Stimulated activated CD4-positive, alpha-beta T cell treated with anti-CD3 and anti-CD28 coated beads, Interleukin-12 subunit alpha, Interleukin-12 subunit beta, amount 100 ng/mL, for 48 hours (primary cell): Measurements from ENCODE around the gene MC1R.
"Not testable (repeated sequence)": the region's sequence is repeated elsewhere in the genome, so short reads cannot be mapped to it uniquely, and the experiment has no call there.

Experiments
- DNase-seq, 3 donors: peaks; one replicate each; pipeline ENCODE4 v3.0.0-alpha.2; 2020; ENCODE audit warnings: low read depth in 2 of 3, low spot score in 1 of 3

Gene MC1R

DNA sequence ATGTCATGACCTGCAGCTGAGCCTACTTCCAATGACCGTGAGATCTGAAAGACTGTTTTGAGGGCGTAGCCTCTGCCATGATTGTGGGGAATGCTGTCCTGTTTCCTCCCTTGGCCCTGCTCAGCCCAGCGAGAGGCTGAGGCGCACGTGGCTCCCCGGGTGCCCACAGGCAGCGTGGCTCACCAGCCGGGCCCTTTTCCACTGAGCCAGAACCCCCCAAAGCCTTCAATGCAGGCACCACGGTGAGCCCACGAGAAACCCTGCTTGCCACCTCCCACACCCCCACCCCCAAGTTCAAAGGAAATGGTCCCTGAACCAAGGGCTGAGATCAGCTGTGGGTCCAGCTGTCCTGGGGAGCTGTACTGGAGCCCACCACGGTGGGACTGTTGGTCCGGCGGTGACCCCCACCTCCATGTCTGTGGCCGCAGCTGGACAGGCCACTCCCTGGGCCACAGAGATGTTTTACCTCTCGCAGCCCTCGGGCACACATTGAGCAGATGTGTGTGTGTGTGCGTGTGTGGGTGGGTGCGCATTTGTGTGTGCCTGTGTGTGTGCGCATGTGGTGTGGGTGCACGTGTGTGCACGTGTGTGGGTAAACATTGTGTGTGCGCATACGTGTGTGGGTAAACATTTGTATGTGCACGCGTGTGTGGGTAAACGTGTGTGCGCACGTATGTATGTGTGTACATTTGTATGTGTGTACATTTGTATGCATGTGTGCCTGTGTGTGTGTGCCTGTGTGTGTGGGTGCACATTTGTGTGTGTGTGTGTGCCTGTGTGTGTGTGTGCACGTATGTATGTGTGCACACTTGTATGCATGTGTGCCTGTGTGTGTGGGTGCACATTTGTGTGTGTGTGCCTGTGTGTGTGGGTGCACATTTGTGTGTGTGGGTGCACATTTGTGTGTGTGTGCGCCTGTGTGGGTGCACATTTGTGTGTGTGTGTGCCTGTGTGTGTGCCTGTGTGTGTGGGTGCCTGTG lies 5.0 kb upstream of the MC1R start:
- DNase-seq: no peak

DNA sequence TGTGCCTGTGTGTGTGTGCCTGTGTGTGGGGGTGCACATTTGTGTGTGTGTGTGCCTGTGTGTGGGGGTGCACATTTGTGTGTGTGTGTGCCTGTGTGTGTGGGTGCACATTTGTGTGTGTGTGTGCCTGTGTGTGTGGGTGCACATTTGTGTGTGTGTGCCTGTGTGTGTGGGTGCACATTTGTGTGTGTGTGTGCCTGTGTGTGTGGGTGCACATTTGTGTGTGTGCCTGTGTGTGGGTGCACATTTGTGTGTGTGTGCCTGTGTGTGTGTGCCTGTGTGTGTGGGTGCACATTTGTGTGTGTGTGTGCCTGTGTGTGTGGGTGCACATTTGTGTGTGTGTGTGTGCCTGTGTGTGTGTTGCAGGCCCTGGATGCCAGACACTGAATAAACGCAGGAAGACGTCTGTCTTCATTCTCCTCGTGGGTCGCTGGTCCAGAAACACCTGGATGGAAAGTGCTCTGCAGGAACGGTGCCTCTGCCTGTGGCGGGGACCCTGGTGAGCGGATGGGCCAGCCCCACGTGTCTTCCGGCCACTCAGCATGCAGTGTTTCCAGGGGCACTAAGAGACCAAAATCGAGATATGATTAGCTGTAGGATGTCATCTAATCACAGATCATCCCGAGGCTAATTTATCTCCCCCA lies 3.9 kb upstream of the MC1R start:
- not testable (repeated sequence) for DNase-seq

DNA sequence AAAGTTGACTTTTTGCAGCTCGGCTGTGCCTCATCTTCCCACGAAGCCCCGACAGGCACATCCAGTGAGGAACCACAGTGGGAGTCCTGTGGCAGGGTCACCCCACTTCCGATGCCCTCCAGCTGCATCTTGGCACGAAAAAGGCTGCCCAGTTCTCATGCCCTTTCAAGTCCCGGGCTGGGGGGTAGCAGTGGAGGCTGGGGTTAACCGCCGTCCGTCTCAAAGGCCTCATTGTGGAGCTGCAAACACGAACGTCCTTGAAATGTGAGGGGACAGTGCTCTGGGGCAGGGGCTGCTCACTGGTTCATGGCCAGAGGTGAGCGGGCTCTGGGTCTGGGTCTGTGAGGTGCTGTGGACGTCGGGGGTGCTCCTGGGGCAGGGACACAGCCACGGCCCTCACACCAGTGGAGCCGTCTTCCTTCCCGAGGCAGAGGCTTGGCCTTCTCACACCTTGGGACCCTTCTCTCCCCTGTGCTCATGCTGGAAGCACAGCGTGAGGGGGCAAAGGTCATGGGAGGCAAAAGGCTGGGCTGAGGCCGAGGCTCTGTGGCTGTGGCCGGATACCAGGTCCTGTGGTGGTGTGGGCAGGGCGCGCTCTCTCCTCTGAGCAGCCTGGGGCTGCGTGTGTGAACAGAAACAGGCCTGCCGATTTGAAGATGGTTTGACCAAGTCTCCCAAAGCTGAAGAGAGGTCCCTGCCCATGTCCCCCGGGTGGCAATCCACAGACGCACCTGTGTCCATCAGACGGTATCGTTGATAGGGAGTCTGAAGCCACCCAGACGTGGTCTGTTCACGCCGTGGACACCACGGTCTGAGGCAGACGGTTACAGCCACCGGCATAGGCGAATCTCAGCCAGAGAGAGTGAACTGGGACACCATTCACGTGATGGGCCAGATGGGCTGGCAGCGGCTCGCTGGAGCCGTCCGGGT lies 3.1 kb upstream of the MC1R start:
- no peak for DNase-seq

DNA sequence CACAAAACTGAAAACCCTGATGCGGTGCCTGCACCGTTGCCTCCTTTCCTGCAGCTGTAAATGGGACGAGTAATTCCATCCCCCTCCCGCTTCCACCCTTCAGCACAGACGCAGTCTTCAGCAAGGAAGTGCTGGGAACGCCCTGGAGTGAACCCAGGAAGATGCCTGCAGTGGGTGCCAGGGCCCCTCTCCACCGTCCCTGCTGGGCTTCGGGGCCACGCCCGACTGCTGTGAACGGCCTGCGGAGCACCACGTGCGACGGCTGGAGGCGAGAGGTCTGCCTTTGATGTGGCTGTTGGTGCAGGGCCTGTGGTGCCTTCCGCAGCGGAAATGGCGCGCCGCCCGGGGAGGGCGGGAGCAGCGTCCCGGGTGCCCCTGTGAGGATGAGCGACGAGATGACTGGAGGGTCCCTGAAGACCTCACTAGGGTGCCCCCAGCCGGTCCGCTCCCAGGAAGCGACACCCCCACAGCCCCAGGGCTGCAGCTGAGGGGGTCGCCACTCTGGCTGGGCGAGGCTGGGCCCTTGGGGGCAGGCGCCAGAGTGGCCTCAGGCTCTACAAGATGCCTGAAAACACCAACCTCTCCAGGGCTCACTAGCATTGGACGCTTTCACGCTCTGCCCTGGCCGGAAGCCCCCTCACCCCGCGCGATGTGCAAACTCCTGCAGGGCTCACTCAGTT lies 749 bp upstream of the MC1R start:
- DNase-seq: peak; percentile 52 to 75 (median 65)

DNA sequence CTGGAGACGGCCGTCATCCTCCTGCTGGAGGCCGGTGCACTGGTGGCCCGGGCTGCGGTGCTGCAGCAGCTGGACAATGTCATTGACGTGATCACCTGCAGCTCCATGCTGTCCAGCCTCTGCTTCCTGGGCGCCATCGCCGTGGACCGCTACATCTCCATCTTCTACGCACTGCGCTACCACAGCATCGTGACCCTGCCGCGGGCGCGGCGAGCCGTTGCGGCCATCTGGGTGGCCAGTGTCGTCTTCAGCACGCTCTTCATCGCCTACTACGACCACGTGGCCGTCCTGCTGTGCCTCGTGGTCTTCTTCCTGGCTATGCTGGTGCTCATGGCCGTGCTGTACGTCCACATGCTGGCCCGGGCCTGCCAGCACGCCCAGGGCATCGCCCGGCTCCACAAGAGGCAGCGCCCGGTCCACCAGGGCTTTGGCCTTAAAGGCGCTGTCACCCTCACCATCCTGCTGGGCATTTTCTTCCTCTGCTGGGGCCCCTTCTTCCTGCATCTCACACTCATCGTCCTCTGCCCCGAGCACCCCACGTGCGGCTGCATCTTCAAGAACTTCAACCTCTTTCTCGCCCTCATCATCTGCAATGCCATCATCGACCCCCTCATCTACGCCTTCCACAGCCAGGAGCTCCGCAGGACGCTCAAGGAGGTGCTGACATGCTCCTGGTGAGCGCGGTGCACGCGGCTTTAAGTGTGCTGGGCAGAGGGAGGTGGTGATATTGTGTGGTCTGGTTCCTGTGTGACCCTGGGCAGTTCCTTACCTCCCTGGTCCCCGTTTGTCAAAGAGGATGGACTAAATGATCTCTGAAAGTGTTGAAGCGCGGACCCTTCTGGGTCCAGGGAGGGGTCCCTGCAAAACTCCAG lies 1.1 kb downstream of the MC1R start:
- DNase-seq: no peak

DNA sequence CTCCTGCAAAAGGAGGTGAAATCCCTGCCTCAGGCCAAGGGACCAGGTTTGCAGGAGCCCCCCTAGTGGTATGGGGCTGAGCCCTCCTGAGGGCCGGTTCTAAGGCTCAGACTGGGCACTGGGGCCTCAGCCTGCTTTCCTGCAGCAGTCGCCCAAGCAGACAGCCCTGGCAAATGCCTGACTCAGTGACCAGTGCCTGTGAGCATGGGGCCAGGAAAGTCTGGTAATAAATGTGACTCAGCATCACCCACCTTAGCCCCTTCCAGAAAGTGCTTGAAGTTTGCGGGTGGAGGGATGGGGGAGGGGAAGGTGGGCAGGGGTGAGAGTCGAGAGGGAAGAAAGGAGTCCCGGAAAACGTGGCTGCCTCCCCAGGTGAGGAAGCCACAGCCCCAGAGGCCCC lies 2.1 kb downstream of the MC1R start:
- no peak for DNase-seq

DNA sequence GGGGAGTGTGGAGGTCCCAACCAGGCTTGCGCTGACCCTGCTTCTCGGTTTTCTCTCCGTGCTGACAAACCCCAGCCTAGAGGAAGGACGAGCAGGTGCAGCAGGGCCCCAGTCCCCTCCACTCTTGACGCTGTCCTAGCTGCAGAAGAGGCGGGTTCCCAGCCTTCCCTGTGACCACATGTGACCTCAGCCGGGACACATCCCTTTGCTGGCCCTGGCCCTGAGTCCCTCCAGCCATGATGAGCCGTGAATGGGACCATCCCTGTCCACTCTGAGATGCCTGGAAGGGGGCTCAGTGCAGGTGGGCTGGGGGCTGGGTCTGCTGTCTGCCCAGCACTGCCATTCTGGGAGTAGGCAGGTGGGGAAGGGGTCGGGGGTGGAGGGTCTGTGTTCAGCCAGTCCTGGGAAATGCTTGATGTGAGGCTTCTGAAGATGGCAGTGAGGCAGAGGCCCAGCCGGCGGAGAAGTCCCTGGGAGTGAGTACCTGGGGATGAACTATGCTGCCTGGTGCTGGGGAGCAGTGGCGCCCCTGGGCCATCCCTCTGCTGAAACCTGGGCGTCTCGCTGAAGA lies 2.6 kb downstream of the MC1R start:
- no peak for DNase-seq

DNA sequence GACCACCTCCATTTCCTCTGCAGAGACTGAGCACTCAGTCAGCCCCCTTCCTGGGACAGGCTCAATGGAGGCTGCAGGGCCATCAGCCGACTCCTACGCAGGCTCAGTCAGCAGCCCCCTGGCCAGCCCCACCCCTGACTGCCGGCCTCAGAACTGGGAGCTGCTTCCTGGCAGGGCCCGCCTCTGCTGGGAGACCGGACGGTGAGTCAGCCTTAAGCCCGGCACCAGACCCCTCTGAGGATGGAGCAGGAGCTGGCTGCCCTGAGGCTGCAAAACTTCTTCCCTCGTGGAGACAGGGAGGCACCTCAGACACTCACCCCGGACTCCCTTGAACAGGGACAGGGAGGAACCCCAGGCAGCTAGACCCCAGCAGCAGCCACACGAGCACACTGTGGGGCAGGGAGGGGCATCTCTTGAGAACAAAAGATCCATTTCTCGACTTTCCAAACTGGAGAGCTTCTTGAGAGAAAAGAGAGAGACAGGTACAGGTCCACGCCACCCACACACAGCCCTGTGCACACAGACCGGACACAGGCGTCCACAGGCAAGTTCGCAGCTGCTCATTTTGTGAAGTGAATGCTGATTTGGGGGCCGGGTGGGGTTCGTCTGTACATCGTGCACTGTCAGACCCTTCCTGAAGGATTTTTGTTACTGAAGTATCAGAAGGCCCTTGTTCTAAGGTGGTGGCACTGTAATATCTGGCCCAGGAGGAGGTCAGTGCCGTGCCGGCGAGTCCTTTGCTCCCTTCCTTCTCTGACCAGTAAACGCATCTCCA lies 3.2 kb downstream of the MC1R start:
- no peak for DNase-seq

DNA sequence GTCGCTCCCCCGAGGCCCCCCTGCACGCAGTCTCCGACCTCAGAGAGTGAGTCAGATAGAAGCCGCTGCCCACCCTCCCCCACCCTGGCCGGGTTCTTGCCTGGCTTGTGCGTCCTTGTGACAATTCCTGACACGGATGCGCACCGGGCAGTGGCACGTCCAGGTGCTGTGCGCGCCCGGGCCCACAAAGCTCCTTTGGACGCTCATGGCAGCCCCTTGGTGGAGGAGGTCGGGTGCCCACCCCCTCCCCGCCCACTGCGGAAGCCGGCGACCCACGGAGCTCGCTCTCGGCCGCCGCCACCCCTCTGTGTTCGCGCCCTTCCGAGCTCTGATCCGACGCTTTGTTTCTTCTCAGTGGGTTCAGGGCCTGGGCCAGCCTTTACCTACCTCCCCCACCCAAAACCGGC lies 3.8 kb downstream of the MC1R start:
- DNase-seq: no peak

DNA sequence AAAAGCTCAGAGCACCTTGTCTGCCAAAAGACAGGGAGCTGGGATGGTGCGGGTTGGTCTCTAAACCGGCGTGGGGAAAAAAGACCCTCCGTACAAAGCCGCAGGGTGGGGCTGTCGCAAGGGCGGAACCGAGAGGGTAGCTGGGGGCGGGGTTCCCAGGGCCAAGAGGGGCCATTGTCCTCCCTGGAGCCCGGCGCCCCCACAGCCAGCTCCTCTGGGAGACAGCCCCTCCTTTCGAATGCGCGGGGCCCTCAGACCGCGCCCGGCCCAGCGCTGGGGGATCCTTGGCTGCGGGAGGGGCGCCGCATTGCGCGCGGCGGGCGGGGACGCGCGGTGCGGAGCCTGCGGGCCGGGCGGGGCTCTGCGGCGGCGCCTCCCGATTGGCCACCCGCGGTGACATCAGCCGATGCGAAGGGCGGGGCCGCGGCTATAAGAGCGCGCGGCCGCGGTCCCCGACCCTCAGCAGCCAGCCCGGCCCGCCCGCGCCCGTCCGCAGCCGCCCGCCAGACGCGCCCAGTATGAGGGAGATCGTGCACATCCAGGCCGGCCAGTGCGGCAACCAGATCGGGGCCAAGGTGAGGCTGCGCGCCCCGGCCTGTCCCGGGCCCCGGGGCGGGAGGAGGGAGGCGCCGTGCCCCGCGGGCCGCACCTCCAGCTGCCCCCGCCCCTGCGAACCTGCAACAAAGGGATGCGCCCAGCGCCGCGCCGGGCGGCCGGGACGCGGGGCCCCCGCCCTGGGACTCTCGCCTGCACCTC lies 4.4 kb downstream of the MC1R start, which contains the start of gene TUBB3:
TUBB3 (plus strand) TSS at position 459 of the 756 bp plus-strand sequence; CDS start at position 519, 60 bp downstream.
- DNase-seq: no peak

DNA sequence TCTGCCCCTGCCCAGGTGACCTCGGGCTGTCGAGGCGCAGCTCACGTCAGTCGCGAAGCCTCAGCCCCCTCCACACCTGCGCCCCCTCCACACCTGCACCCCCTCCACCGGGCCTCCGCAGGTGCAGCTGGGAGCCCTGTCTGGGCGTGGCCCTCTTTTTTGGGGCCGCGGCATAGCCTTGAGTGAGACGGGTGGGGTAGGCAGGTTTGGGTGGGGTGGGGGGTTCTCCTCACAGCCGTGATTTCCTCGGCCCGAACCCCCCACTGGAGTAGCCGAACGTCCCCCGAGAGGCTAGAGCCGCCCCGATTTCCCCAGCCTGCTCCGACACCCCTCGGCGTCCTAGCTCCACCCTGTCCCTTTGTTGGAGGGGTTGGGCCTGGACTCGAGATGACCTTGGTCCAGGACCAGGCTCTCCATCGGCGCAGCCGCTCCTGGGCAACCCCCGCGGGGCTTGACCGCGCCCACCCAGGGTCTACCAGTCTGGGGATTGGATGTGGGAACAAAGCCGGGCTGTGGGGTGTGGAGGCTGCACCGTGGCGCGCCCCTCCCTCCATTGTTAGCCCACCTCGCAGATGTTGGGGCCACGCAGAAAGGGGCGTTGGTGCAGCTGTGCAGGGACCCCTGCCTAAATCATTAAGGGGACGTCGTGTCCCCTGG lies 5.1 kb downstream of the MC1R start:
- DNase-seq: no peak

DNA sequence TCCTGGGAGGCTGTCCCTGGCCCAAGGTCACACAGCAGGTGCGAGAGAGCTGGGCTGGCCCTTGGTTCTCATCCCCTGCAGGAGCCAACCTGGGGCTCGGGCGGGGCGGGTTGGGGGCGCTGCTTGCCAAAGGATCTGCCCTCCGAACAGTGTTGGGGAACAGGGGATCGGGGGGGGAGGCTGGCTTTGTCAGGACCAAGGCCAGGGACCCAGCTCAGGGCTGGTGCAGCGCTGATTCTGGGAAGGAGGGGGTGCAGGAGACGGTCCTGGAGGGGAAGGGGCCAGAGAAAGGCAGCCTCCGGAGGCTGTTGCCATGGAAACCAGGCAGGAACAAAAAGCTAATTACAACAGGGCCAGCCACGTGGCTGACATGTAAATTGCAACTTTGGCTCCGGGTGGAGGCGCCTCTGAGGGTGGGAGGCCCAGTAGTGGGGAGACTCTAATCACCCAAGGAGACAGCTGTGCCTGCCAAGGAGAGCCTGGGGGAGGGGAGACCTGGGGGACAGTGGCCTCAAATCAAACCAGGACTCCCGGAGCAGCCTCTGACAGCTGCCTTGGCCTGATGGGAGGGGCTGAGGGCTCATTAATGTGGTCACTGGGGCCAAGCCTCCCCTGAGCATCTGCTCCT lies 5.7 kb downstream of the MC1R start:
- DNase-seq: no peak

DNA sequence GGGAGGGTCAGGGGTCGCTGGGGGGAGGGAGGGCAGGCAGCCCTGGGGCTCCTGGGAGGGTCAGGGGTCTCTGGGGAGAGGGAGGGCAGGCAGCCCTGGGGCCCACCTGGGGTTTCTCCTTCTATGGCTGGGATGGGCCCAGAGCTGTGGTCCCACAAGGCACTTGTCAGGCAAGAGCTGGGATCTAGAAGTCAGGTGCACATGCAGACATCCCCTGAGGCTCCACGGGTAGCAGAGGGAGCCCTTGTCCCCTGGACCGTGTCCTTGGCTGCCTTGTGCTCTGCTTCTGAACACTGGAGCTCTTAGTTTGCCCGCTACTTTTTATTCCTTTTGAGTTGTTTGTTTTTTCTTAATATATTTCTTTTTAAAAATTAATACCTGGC lies 6.3 kb downstream of the MC1R start:
- DNase-seq: no peak

DNA sequence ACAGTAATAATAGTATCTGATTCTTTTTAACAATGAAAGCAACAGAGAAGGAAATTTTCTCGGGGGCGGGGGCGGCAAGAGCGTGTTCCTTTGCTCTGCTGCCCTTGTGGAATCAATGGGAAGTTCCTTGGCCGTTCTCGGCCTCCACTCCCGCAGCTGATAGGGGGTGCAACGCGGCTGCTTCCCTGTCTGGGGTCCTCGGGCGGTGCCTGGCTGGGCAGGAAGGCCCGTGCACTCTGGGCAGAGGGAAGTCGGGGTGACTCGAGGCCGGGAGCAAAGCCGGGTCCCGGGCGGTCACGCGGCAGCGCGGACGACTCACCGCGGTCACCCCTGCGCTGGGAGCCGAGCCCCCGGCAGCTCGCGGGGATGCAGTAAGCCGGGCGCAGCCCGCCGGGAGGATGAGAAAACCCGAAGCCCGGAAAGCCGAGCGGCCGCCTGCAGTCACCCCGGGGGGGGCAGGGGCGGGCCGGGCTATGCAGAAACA lies 7.0 kb downstream of the MC1R start:
- DNase-seq: no peak

DNA sequence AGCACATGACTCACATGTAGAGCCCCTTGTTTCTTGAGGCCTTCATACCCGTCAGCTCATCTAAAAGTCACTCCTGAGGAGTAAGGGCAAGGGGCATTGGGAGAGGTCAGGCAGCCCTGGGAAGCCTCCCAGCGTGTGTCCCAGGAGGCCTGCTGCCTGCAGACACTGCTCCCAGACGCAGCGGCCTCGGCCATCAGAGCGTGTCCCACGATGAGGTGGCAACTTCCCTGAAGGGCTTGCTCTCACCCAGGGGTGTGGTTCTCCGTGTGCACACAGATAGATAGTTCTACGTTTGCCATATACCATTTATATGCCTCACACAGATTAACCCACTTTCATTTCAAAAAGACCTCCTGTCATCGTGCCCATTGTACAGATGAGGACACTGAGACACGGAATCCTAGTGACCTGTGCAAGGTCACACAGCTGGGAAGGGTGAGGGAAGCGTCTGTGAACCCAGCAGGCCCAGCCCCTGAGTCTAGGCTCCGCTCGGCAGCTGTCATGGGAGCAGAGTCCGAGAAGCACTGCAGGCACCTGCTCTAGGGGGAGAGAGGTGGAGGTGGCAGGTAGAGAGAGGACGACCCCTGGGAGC lies 12.7 kb downstream of the MC1R start:
- no peak for DNase-seq

DNA sequence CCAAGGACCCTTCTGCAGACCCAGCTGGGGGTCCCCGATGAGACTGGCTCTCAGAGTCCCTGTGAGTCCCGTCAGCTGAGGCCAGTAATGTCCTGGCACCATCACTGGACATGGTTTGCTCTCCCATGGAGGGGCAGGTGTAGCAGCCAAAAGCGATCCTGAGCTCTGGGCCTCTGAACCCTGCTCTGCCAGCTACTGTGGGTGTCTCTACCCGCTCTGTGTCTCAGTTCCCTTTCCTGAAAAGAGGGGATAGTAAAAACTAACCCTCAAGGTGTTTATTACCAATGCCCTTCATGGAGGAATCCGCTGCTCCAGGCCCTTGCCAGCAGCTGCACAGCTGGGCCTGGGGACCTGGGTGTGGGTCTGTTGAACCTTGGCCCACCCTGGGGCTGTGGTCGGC lies 13.3 kb downstream of the MC1R start:
- DNase-seq: no peak
